NCI-H1417 (cell line): ENCODE measurements around the gene WDFY3.

Experiments used
- DNase-seq, 3 experiments: peaks; one replicate each; lab custom pipeline; 2025; lab: John Stamatoyannopoulos, UW

Gene WDFY3

DNA sequence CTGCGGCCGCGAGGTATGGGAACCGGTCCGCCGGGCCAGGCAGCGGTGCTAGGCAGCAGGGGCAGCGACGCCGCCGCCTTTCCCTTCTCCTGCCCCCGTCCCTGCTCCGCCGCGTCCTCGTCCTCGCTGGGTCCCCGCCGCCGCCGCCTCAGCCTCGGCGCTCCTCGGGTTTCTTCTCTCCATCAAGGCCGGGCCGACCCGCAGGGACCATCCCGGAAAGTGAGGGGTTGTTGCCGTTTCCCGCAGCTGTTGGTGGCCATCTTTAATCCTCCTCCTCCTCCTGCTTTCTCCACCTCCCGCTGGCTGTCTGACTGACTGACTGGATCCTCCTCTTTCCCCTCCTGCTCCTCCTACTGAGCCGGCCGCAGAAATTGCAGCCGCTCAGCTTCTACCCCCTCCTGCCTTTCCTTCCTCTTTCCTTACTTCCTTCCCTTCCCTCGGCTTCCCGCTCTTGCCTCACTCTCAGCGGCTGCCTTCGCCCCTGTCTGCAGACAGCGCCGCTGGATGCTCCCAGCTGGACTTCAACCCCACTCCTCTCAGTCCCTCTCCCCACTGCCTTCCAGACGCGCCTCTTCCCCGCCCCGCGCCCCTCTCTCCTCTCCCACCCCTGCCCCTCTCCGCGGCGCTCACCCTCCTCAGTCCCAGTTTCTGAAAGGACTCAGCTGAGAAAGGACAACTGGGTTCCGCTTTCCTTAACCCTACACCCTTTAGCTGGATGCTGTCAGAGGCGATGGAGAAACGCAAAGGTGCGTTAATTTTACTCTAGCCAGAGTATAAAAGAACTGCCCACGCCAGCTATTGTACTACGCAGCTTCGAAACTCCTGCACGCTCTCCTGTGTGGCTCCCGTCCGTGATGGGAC, at the start of gene WDFY3:
Gene WDFY3 (minus strand): TSS at position 309 of the 861 bp plus-strand sequence. CDS start 106,099 bp downstream, outside the sequence.
- DNase-seq, result peak; percentile 84 to 91 (median 85)

DNA sequence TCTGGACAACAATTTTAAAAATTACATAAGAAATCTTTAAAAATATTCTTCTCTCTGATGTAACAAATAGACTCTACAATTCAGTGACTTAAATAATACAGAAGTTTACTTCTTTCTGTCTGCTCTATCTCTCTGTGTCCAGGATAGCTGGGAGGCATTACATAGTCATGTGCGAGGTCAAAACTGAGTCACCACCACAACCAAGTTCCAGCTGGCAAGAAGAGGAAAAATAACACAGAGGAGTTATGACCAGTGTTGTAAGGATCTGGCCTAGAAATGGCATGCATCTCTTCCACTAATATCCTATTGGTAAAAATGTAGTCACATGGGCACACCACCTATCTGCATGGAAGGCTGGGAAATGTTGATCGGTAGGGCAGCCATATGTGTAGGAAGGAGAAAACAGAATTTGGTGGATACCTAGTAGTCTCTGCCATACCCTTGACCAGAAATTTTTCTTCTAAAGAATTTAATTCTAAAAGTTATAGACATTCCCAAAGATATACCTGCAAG, 39.4 kb upstream of the WDFY3 start:
- no peak for DNase-seq

DNA sequence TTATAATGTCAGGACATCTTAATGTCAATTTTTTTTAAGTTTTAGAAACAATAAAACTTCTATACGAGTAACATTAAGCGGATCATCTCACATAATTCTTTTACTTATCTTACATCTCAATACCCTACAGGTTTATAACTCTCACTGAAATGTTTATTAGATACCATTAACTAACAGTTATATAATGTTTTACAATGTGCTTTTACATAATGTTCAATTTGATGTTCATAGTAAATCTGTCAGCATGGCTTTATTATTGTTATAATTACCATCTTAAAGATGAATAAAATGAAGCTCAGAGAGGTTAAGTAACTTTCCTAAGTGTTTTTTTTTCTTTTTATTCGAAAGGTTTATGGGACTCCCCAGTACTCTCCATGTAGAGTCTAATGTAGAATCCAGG, 33.9 kb upstream of the WDFY3 start:
- no peak for DNase-seq

DNA sequence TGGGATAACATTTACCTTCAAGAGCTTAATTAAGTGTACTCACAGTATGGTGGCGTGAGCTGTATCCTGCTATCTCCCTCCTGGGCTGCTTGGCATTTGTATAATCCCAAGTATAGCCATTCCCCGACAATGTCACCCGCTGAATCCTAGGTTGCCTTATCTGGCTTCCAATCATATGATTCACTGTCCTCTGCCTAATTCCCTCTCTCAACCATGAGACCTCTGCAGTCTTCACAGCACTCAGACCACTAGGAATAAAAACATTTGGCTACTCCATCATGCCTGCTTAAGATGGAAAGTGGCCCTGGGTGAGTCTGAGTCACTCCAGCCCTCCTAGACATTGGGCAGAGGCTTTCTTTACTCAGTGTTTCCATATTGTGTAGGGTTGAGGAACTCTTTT, 28.9 kb upstream of the WDFY3 start:
- no peak for DNase-seq

DNA sequence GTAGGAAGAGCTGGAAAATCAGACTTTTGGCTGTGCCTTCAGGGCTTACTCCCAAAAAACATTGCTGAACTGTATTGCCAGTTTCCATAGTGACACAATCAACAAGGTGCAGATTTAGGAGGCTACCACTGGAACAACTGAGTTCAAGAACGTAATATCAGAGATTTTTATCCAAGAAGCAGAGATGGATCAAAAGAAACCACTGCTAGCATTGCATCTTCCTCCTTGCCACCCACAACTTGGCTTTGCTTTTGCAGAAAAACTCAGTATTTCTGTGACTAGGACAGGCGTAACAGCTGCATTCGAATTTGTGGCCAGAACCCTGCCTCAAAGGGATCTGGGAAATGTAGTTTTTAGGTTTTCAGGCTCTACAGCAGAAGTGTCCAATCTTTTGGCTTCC, 27.8 kb upstream of the WDFY3 start:
- DNase-seq, result no peak

- no peak for DNase-seq
Measured at GRCh38 chr4:84985952-84986351, 19.5 kb upstream of the WDFY3 start.

DNA sequence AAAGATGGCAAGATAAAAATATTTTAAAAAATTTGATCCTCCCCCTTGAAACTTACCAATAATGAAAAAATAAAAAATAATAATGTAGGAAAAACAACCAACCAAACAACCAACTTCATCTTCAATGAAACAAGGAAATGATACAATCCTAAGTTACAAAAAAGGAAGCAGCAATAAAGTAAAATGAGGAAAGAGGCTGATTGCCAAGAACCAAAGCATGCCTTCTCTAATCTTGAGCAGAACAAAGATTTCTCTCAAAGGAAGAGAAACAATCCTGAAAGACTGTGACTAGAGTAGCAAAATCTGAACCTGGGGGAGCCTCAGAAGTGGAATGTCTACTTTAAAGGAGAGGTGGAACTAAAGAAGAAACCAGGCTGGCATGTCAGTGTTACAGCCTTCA, 10.9 kb upstream of the WDFY3 start:
- DNase-seq, result no peak

DNA sequence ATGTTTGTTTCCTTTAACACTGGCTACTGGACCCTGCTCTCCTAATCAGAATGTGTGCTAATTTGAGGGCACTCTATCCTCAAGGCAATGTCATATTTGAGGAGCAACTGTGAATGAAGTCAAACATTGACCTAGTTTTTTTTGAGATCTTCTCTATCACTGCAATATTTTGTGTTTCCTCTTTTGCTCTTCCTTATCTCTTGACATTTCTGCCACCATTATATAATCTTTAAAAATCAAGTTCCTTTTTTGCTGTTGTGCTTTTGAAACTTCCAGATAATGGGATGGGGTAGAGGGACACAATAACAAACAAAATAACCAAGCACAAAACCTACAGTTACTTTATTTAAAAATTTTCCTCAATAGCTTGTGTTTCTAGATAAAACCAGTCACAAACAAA, 7.4 kb upstream of the WDFY3 start:
- DNase-seq, result no peak

DNA sequence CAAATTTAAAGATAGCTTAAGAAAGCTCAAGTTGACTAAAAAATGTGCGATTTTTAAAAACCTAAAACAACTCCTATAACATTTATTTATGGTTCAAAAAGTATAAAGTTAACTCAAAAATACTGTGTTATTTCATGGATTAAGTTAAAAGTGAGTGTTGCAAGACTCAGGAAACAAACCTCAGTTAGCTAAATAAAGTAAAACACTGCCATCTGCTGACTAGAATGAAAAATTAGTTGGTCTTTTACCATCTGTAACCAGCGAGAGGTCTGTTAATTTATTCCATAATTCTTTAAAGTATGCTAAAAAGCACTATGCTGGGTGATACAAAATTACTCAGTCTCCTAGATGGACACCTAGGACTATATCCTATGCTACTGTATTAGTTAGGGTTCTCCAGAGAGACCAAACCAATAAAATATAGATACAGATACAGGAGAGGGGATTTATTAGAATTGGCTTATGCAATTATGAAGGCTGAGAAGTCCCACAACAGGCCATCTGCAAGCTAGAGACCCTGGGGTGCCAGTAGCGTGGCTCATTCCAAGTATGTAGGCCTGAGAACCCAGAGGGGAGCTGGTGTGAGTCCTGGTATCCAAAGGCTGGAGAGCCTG, 4.9 kb upstream of the WDFY3 start:
- peak; percentile 8 to 68 (median 49) for DNase-seq

DNA sequence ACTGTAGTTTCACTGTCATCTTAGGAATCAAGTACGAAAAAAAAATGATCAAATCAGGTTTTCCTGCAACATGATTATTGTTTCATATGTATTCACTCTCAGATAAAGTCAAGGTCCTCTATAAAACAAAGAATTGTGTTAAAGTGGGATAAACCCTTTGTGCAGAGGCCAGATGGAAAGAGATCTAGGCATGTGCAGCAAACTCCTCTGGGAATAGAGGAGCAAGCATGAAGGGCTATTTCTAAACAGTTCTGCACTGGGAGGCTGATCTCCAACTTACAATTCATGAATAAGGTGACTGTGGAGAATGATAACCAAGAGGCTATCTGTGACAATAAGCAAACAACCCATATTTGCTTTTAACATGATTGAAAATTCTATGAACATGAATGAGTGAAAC, 2.4 kb upstream of the WDFY3 start:
- DNase-seq, result peak in 2 of 3 experiments; percentile 54 to 65

GRCh38 chr4:84967243-84967690, 777 bp upstream of the WDFY3 start:
- no peak for DNase-seq

- peak; percentile 69 to 89 (median 87) for DNase-seq
Measured at GRCh38 chr4:84965553-84966381, 723 bp downstream of the WDFY3 start.

GRCh38 chr4:84964995-84965552, 1.4 kb downstream of the WDFY3 start:
- no peak for DNase-seq

DNA sequence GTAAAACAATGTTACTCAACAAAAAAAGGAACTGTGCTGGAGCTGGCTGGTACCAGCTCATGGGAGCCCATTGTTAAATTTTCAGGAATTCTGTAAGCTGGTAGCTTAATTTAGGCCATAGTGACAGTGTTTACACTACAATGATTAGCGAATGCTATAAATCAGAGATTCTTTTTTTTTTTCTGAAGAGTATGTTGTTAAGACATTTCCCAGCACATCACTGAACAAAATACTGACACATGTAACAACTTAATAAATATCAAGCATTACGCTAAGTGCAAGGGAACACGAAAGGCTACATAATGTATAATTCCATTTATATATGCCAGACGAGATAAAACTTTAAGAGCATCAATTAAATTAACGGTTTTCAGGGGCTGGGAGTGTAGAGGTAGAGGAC, 4.4 kb downstream of the WDFY3 start:
- no peak for DNase-seq

GRCh38 chr4:84958434-84958833, 8.1 kb downstream of the WDFY3 start:
- no peak for DNase-seq

GRCh38 chr4:84957514-84958420, 8.7 kb downstream of the WDFY3 start:
- DNase-seq, result no peak

DNA sequence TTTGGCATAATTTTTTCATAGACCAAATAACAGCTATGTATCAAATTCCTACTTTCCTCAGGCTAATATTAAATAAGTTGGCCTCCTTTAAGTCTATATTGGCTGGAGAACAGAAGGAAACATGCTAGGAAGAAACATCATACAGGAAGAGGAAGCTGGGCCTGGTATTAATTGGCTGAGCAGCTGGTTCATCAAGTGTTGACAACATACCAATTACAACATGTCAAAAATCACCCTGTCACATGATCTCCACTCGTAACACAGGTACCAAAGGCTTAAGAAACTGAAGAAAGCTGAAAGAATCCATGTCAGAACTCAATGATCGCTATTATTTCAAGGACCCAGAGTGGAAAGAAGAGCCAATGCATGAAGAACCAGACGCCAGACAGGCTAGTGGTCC, 10.5 kb downstream of the WDFY3 start:
- peak in 2 of 3 experiments; percentile 29 to 76 for DNase-seq

DNA sequence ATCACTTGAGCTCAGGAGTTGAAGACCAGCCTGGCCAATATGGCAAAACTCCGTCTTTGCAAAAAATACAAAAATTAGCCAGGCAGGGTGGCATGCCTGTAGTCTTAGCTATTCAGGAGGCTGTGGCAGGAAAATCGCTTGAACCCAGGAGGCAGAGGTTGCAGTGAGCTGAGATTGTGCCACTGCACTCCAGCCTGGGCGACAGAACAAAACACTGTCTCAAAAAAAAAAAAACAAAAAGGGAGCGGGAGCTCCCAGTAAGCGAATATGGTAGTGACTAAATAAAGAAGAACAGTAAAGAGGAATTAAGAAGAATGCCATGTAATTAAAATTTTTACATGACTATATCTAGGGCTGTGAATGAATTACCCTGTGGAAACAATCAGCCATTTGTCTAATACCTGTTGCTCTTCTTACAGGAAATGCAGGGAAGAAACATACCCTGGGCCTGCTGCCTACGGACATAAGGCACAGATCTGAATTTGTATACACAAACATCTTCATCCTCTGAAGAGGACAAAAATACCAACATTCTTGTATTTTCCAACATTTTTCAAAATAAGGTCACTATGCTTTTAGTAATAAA, 11.4 kb downstream of the WDFY3 start:
- DNase-seq, result no peak

GRCh38 chr4:84952776-84953175, 13.7 kb downstream of the WDFY3 start:
- DNase-seq, result no peak

DNA sequence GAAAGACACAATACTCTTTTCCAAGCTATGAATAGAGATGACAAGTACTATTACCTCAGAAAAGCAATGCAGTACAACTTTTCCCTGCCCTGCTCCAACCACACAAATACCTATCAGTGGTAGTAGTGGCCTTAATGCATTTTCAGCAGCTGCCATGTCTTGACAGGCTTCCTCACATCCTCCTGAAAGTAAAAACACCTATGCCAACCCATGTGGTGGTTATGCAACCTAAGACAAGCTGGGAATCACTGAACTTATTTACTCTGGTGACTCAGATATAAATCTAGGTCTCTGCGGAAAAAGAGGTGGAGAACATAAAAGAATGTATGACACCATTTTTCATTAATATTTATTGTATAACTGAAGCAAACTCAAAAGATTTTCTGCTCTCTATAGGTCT, 14.5 kb downstream of the WDFY3 start:
- DNase-seq, result no peak
